Retinal pigment epithelial cell (primary cell): Measurements from ENCODE around the gene POLR1H.
"Not testable (repeated sequence)": the region's sequence is repeated elsewhere in the genome, so short reads cannot be mapped to it uniquely, and the experiment has no call there.

ENCODE experiments used
- DNase-seq: peaks from one replicate; pipeline ENCODE4 v3.0.0-alpha.2; 2010; ENCODE audit warnings: low read depth
- H3K4me3 ChIP-seq: 2 replicates; pipeline ENCODE4 v1.5.1; 2011; ENCODE audit warnings: mild to moderate bottlenecking, low read length, control low read depth, moderate library complexity
- TF ChIP-seq, protein P1 (sequence below): conservative IDR thresholded peaks from 2 replicates; pipeline ENCODE4 v1.5.1; 2011; ENCODE audit warnings: low read depth, low read length, control low read depth, inconsistent platforms

The POLR1H gene, protein sequence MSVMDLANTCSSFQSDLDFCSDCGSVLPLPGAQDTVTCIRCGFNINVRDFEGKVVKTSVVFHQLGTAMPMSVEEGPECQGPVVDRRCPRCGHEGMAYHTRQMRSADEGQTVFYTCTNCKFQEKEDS

DNA sequence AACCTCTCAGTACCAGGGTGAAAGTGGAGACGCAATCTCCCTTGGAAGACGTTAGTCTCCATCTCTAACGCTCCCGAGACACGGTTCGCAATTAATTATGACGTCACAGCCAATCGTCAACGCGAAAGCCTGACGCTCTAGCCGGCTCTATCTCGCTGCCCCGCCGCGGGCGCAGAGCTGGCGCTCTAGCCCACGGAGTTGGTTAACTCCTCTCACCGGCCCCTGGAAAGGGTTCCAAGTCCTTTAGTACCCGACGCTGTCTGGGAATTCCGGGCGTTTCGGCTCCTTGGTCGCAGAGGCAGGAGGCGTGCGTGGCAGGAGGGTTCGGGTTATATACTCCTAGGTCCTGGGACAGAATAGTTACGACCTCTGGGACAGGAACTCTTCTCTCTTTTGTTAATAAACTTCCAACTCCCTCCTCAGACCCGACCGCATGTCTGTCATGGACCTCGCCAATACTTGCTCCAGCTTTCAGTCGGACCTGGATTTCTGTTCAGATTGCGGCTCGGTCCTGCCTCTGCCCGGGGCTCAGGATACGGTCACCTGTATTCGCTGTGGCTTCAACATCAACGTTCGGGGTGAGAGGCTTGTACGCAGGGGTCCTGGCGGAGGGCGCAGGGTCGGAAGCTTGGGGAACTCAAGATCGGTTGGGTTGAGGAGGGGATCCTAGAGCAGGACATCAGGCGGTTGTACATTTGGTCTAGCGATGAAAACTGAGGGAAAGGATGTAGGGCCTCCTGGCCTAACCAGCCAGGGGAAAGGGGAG is at the start of gene POLR1H:
Gene POLR1H, plus strand, starts transcription at position 174 of the 766 bp plus-strand sequence. Its CDS starts 260 bp downstream, at position 434.
- peak within 1 kb of the TSS; percentile 100 for H3K4me3 ChIP-seq
- DNase-seq: peak; percentile 87
- TF ChIP-seq, protein P1, sequence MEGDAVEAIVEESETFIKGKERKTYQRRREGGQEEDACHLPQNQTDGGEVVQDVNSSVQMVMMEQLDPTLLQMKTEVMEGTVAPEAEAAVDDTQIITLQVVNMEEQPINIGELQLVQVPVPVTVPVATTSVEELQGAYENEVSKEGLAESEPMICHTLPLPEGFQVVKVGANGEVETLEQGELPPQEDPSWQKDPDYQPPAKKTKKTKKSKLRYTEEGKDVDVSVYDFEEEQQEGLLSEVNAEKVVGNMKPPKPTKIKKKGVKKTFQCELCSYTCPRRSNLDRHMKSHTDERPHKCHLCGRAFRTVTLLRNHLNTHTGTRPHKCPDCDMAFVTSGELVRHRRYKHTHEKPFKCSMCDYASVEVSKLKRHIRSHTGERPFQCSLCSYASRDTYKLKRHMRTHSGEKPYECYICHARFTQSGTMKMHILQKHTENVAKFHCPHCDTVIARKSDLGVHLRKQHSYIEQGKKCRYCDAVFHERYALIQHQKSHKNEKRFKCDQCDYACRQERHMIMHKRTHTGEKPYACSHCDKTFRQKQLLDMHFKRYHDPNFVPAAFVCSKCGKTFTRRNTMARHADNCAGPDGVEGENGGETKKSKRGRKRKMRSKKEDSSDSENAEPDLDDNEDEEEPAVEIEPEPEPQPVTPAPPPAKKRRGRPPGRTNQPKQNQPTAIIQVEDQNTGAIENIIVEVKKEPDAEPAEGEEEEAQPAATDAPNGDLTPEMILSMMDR: no peak

DNA sequence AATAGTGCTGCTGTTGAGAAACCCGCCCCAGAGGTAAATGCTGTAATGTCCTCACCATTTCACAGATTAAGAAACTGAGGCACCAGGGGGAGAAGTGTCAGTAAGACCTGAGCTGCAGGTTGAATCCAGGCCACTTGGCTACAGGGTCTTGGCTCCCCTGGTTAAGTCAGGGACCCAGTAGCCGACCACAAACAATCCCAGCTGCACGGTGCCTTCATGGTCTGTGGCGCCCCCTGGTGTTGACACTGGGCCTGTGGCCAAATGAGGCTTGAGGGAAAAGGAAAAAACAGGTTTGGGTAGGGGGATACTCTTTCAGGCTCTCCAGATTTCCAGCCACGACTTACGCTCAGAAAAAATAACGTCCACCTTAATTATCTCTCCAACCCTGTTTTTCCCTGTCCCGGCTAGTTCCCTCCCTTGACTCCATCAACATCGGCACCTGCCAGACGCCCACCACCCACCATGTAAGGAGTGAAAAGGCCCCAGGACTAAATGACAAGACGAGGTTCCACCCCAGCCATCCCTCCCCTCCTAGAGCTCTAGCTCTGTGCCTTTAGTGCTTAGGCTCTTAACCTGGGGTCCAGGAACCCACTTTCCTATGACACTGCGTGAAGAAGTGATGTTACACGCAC is 47.7 kb upstream of the POLR1H start:
- TF ChIP-seq, protein P1: peak; percentile 80
- DNase-seq: no peak
- H3K4me3 ChIP-seq: no peak overlapping the region

DNA sequence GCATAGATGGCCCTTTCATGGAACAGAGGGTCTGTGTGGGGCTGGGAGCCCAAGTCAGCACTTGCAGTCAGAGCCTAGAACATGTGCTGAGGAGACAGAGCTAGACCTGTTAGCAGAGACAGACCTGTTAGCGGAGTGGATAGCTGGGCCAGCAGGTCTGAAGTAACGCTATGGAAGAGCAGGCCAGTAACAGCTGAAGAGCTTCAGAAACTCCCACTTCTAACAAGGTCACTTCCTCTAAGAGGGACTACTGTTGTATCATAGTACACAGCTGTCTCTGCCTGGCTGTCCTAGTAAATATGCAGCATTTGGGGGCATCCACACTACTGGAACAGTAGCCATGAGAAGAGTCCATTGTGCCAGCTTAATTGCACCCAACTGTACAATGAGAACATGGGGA is 41.2 kb upstream of the POLR1H start:
- DNase-seq: no peak
- TF ChIP-seq, protein P1: no peak

DNA sequence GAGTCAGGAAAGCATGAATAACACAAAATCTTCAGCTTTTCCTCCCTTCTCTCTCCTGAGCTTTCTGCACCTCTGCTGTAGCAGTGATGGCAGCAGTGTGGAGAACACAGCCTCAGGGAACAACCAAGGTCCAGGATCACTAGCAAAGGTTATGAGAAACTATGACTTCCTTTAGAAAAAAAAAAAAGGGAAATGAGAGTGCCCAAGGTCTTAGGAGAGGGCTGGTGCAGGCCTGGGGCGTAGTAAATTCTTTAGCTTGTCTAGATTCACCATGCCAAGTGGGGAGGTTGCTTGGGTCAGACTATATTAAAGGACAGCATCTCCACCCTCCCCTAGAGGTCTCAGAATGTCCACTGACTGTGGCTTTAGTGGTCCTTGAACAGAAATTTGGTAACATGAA is 40.4 kb upstream of the POLR1H start:
- H3K4me3 ChIP-seq: no peak overlapping the region
- TF ChIP-seq, protein P1: no peak
- DNase-seq: no peak

More for the DNA sequence above, 41.2 kb upstream of the POLR1H start:
- H3K4me3 ChIP-seq: no peak overlapping the region

DNA sequence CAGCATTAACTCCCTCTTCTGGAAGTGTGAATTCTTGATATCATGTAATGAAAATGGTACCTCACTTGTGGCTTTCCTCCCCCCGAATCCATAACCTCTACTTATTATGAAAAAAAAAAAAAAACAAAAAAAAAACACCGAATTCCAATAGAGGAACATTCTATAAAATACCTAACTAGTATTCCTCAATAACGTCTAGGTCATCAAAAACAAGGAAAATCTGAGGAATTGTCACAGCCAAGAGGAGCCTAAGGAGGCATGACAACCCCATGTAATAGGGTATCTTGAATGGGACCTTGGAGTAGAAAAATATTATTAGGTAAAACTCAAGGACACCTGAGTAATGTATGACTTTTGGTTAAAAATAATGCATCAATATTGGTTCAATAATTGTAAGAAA is 38.9 kb upstream of the POLR1H start:
- no peak overlapping the region for H3K4me3 ChIP-seq
- DNase-seq: no peak
- TF ChIP-seq, protein P1: no peak

DNA sequence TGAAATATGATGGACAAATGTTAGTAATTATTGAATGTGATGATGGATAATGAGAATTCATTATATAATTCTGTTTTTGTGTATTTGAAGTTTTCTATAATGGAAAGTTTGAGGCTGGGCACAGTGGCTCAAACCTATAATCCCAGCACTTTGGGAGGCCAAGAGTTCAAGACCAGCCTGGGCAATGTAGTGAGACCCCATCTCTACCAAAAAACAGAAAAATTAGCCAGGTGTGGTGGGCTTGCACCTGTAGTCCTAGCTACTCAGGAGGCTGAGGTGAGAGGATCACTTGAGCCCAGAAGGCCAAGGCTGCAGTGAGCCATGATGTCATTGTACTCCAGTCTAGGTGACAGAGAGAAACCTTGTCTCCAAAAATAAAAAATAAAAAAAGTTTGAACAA is 38.4 kb upstream of the POLR1H start:
- DNase-seq, H3K4me3 ChIP-seq: not testable (repeated sequence)

DNA sequence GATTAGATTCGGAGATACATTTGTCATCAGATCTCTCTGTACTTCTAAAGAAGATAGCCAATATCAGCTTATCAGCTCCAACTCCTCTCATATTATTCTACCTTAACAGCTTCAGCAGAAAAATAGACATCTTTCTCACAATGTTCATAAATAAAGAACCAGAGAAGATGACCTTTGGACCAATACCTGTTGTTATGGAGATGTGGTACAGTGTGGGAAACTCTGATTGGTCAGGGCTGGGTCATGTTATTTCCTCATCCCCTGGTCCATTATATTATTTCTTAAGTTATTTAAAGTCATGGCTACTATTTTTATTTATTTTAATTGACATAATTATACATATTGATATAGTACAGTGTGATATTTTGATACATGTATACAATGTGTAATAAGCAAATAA is 35.9 kb upstream of the POLR1H start:
- no peak overlapping the region for H3K4me3 ChIP-seq
- TF ChIP-seq, protein P1: no peak
- no peak for DNase-seq
